GM12873 (cell line): ENCODE results near the gene ACTR2.

ENCODE experiments used
- TF ChIP-seq, protein P1 (sequence below): IDR thresholded peaks from 2 replicates; pipeline ENCODE4 v1.5.1; 2012; ENCODE audit warnings: low read depth, mild to moderate bottlenecking, moderate library complexity, low read length, control low read depth; ENCODE audit not compliant: insufficient read depth; ENCODE audit errors: missing control alignments

Gene ACTR2

GRCh38 chr2:65309699-65310098, 82.1 kb downstream of the ACTR2 start:
- TF ChIP-seq, protein P1, sequence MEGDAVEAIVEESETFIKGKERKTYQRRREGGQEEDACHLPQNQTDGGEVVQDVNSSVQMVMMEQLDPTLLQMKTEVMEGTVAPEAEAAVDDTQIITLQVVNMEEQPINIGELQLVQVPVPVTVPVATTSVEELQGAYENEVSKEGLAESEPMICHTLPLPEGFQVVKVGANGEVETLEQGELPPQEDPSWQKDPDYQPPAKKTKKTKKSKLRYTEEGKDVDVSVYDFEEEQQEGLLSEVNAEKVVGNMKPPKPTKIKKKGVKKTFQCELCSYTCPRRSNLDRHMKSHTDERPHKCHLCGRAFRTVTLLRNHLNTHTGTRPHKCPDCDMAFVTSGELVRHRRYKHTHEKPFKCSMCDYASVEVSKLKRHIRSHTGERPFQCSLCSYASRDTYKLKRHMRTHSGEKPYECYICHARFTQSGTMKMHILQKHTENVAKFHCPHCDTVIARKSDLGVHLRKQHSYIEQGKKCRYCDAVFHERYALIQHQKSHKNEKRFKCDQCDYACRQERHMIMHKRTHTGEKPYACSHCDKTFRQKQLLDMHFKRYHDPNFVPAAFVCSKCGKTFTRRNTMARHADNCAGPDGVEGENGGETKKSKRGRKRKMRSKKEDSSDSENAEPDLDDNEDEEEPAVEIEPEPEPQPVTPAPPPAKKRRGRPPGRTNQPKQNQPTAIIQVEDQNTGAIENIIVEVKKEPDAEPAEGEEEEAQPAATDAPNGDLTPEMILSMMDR: no peak

GRCh38 chr2:65311049-65311448, 83.4 kb downstream of the ACTR2 start:
- TF ChIP-seq, protein P1: no peak

DNA sequence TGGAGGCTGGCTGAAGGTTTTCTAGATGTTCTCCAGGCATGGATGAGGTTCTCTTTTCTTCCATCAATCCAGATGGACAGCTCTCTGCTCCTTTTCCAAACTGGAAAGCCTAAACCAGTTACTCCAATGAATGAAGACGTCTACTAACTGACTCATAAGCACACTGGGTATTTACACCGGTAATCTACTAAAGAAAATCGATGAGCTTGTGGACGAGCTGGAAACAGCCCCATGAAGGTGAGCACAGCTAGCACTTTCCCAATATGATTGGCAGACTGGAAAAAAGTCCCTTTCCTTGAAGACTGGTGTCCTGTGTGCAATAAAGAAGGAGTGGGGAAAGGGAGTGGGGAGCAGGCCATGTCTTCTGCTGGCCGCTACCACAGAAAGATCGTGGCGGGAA, 84.0 kb downstream of the ACTR2 start:
- TF ChIP-seq, protein P1: no peak

DNA sequence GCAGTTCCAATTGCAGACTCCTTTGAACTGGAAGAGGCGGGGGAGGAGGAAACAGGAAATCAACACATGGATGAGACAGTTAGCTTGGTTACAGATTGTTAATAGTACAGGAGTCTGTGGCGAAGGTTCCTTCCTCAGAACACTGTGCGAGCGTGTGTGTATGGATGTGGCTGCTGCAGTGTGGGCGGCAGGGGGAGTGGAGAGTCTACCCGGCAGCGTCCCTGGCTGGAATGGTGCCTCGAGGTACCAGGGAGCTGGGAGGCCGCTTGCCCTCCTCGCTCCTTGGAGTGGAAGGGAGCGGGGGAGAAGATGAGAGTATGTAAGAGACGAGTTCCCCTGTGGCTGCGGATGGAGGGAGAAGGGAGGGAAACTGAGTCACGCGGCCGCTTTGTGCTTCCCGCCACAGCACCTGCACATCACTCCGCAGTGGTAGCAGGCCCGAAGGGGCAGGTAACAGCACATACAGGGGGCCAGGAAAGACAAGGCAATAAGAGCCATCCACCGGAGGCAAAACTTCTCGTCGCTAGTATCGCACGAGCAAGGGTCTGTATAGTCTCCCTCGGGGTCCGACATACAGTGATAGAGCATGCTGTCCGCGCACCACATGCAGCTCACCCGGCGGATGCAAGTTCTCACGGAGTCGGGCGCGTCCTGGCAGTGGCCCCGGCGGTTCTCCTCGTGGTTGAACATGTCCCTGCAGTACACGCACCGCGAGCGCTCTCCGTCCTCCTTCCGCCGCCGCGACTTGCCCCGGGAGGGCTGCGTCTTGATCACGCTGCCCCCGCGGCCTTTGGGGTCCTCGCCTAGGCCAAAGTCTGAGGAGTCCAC, 85.7 kb downstream of the ACTR2 start:
- TF ChIP-seq, protein P1: no peak

- TF ChIP-seq, protein P1: no peak
Observed at GRCh38 chr2:65313954-65314256, 86.3 kb downstream of the ACTR2 start.

- TF ChIP-seq, protein P1: no peak
Observed at GRCh38 chr2:65314801-65315441, 87.3 kb downstream of the ACTR2 start.

- TF ChIP-seq, protein P1: no peak
Observed at GRCh38 chr2:65316072-65316471, 88.4 kb downstream of the ACTR2 start.
